HG02938 (cell line): Measurements from ENCODE around the gene PTPN14.
"Not testable (repeated sequence)": the region's sequence is repeated elsewhere in the genome, so short reads cannot be mapped to it uniquely, and the experiment has no call there.

Experiments
- ATAC-seq: cut with Tn5 transposase; IDR thresholded peaks from one replicate; pipeline ENCODE4 v1.9.1; 2021; ENCODE audit warnings: mild to moderate bottlenecking, moderate library complexity; ENCODE audit not compliant: unreplicated experiment

Gene PTPN14

GRCh38 chr1:214481983-214482634 is 69.3 kb downstream of the PTPN14 start:
- not testable (repeated sequence) for ATAC-seq

GRCh38 chr1:214476986-214477870 is 74.2 kb downstream of the PTPN14 start:
- ATAC-seq = no peak

- ATAC-seq = no peak
Observed at GRCh38 chr1:214476229-214476985, 75.0 kb downstream of the PTPN14 start.

- ATAC-seq = no peak
Observed at GRCh38 chr1:214475746-214476145, 75.7 kb downstream of the PTPN14 start.

GRCh38 chr1:214475331-214475730 is 76.1 kb downstream of the PTPN14 start:
- no peak for ATAC-seq

GRCh38 chr1:214474467-214474866 is 76.9 kb downstream of the PTPN14 start:
- no peak for ATAC-seq

GRCh38 chr1:214473862-214474261 is 77.5 kb downstream of the PTPN14 start:
- ATAC-seq = no peak

- ATAC-seq = no peak
Observed at GRCh38 chr1:214473387-214473786, 78.0 kb downstream of the PTPN14 start.

GRCh38 chr1:214472364-214472763 is 79.0 kb downstream of the PTPN14 start:
- no peak for ATAC-seq

GRCh38 chr1:214471458-214471857 is 79.9 kb downstream of the PTPN14 start:
- no peak for ATAC-seq

- no peak for ATAC-seq
Observed at GRCh38 chr1:214470132-214470531, 81.3 kb downstream of the PTPN14 start.

GRCh38 chr1:214469290-214469689 is 82.1 kb downstream of the PTPN14 start:
- no peak for ATAC-seq

- no peak for ATAC-seq
Observed at GRCh38 chr1:214467078-214467585, 84.3 kb downstream of the PTPN14 start.

GRCh38 chr1:214466403-214467077 is 84.9 kb downstream of the PTPN14 start:
- ATAC-seq = no peak

- no peak for ATAC-seq
Observed at GRCh38 chr1:214464445-214465287, 86.7 kb downstream of the PTPN14 start.

- no peak for ATAC-seq
Observed at GRCh38 chr1:214463596-214463995, 87.8 kb downstream of the PTPN14 start.

- ATAC-seq = no peak
Observed at GRCh38 chr1:214462882-214463281, 88.5 kb downstream of the PTPN14 start.

- no peak for ATAC-seq
Observed at GRCh38 chr1:214461305-214461704, 90.1 kb downstream of the PTPN14 start.

GRCh38 chr1:214460304-214460916 is 91.0 kb downstream of the PTPN14 start:
- ATAC-seq = no peak
